ENCODE measurements around the gene KLHL25.

Gene KLHL25

DNA sequence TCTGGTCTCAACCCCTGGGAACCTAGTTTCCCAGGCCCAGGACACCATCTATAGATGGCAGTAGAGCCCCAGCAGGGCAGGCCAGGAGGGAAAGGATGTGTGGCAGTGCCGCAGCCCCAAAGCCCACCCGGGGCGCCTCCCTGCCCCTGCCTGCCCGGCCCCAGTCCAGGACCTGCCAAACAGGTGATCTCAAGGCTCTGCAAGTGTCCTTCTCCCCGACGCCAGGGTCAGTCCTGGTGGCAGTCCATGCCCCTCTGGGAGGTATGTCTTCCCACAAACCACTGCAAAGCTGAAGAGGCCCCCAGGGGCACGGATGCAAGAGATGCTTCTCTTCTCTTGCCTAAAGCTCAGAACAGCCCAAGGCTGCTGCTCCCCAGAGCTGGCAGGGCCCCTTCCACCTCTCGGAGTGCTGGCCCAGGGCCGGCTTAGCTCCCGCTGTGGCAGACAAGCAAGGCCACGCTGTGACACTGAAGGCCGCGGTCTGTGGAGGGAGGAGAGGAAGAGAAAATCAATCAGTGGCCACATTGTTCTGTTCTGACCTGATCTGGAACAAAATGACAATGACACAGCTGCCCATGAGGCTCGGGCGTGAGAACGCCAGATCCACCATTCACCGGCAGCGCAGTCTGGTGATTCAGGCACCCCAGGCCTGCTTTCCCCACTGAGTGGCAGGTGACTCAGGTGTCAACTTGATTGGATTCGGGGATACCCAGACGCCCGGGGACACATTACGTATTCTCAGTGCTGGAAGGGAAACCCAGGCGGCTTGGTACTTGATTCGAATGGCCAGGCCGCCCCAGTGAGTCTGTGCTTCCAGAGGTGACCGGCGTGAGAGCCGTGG lies 34.0 kb downstream of the KLHL25 start:
- no peak for DNase-seq (ENCODE audit: low read depth)

- no peak for DNase-seq (ENCODE audit: low read depth)
Observed at GRCh38 chr15:85760049-85760448, 34.7 kb downstream of the KLHL25 start.

DNA sequence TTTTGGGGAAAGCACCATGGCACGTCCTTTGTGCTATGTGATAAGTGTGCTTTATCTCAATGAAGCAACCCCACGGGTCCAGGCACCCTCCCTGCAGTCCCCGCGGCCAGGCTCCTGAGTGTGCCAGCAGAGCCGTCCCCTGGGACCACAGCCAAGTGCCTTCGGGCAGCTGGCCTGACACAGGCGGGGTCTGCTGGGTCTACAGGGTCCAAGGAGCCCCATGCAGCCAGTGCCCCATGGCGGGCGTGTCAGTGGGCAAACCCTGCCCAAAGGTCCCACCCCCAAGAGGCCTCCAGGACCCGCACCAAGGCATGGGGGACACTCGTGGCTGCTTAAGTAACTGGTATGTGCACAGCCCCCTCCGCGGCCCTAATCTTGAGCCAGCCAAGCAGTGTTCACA lies 35.3 kb downstream of the KLHL25 start:
- no peak for DNase-seq (ENCODE audit: low read depth)

DNA sequence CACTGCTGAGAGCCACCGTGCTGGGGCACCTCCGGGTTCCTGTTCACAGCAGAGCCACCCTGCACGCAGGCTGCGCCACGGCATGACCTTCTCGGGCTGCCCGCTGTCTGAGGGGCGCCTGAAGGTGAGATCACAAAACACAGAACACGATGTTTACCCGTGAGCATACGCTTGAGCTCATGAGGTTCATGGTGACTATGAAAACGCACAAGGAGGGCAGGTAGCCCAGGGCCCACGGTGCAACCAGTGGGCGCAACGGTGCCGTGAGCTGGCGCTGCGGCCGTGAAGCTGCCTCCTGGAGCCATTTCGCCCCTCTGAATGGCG lies 36.1 kb downstream of the KLHL25 start:
- no peak for DNase-seq (ENCODE audit: low read depth)

GRCh38 chr15:85757939-85758654 lies 36.6 kb downstream of the KLHL25 start:
- no peak for DNase-seq (ENCODE audit: low read depth)

- no peak for DNase-seq (ENCODE audit: low read depth)
Observed at GRCh38 chr15:85757073-85757938, 37.4 kb downstream of the KLHL25 start.

- DNase-seq (ENCODE audit: low read depth), result no peak
Observed at GRCh38 chr15:85756411-85757072, 38.2 kb downstream of the KLHL25 start.

DNA sequence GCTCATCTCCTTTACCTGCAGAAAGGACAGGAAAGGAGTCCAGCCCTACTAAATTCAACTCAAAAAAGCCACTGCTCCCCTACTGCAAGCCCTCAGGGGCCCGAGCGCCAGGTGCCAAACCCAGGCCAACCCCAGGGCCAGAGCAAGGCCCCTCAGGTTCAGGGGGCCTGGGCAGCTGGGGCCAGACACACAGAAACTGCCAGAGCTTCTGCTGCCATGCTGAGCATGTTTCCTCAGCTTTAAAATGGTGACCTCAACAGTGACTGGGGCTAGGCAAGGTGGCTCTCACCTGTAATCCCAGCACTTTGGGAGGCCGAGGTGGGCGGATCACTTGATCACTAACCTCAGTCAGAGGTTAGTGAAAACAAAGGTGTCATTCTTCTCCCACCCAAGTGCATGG lies 38.8 kb downstream of the KLHL25 start:
- DNase-seq (ENCODE audit: low read depth), result no peak

- DNase-seq (ENCODE audit: low read depth), result no peak
Observed at GRCh38 chr15:85755471-85755870, 39.3 kb downstream of the KLHL25 start.

DNA sequence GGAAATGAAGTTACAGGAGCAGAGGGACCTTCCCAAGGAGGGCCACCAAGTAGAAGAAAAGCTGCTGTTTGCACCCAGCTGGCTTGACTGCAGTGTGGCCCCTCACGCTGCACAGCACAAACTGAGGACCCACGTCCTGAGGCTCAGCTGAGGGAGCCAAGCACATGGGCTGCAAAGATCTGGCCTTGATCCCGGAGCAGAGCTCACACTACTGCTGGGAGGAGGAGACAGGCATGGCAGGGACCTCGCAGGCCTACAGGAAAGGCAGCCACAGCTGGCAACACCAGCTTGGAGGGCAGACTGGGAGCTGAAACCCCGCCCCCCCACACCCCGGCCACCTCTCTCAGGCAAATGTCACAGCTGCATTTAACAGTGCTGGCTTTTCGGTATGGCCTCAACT lies 39.7 kb downstream of the KLHL25 start:
- DNase-seq (ENCODE audit: low read depth), result no peak

GRCh38 chr15:85753791-85754452 lies 40.8 kb downstream of the KLHL25 start:
- no peak for DNase-seq (ENCODE audit: low read depth)

DNA sequence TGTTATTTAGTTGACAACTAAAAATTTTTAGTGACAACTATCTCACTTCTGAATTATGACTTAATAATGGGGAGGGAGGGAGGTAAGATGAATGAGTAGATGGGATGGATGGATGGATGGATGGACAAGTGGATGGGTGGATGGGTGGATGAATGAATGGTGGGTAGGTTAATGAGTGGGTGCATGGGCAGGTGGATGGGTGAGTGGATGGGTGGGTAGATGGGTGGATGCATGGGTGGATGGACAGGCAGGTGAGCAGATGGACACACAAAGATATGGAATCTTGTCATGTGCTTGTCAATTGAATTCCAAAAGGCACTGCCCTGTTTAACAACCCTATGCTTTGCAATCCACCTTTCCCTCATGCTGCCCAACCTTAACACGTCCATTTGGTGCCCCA lies 41.5 kb downstream of the KLHL25 start:
- no peak for DNase-seq (ENCODE audit: low read depth)

GRCh38 chr15:85752491-85752961 lies 42.2 kb downstream of the KLHL25 start:
- no peak for DNase-seq (ENCODE audit: low read depth)

DNA sequence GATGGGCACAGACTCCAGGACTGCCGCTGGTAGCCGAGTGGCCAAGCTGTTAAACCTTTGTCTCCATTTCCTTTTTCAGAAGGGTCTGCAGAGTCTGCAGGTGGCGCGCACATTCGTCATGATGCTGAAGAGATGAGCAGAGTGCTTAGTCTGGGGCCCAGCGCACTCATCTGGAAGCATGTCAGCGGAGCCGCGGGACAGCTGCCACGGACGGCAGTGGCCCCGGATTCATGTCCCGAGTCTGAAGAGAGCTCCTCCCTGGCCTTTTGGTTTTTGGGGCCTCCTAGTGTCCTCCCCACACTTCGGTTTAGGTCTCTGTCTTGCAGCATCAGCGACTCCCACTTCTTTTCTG lies 42.6 kb downstream of the KLHL25 start:
- DNase-seq (ENCODE audit: low read depth), result no peak

- no peak for DNase-seq (ENCODE audit: low read depth)
Observed at GRCh38 chr15:85751291-85752123, 43.2 kb downstream of the KLHL25 start.

- DNase-seq (ENCODE audit: low read depth), result no peak
Observed at GRCh38 chr15:85750319-85751290, 44.1 kb downstream of the KLHL25 start.

- DNase-seq (ENCODE audit: low read depth), result no peak
Observed at GRCh38 chr15:85749261-85750151, 45.2 kb downstream of the KLHL25 start.

- no peak for DNase-seq (ENCODE audit: low read depth)
Observed at GRCh38 chr15:85748729-85749128, 46.0 kb downstream of the KLHL25 start.

Data from T-helper 22 cell (primary cell).